Measurements from ENCODE around the gene LRP10.
A peak's percentile ranks its signal among the peaks of the same experiment; 100 is the strongest.

Gene LRP10

GRCh38 chr14:22885975-22886374 is 14.4 kb downstream of the LRP10 start:
- TF ChIP-seq YY1 (IDR thresholded peaks at IDR 0.05; ENCODE audit: low read depth) (no peak), EGR1 (IDR thresholded peaks at IDR 0.05) (no peak), CEBPB (IDR thresholded peaks at IDR 0.05) (no peak), TAF1 (IDR thresholded peaks at IDR 0.05; ENCODE audit: low read depth) (no peak), TEAD4 (IDR thresholded peaks at IDR 0.05) (no peak), RAD21 (IDR thresholded peaks at IDR 0.05; ENCODE audit: low read depth) (no peak), TCF12 (IDR thresholded peaks at IDR 0.05; ENCODE audit: low read depth) (no peak), ZBTB7A (IDR thresholded peaks at IDR 0.05; ENCODE audit: low read depth) (no peak), EP300 (IDR thresholded peaks at IDR 0.05; ENCODE audit: borderline replicate concordance) (no peak), FOXM1 (IDR thresholded peaks at IDR 0.05; ENCODE audit: borderline replicate concordance, low read depth) (no peak), NFIC (IDR thresholded peaks at IDR 0.05) (no peak), USF1 (IDR thresholded peaks at IDR 0.05) (no peak), CREB1 (IDR thresholded peaks at IDR 0.05; ENCODE audit: low read depth) (no peak)
- TF ChIP-seq, protein P1, sequence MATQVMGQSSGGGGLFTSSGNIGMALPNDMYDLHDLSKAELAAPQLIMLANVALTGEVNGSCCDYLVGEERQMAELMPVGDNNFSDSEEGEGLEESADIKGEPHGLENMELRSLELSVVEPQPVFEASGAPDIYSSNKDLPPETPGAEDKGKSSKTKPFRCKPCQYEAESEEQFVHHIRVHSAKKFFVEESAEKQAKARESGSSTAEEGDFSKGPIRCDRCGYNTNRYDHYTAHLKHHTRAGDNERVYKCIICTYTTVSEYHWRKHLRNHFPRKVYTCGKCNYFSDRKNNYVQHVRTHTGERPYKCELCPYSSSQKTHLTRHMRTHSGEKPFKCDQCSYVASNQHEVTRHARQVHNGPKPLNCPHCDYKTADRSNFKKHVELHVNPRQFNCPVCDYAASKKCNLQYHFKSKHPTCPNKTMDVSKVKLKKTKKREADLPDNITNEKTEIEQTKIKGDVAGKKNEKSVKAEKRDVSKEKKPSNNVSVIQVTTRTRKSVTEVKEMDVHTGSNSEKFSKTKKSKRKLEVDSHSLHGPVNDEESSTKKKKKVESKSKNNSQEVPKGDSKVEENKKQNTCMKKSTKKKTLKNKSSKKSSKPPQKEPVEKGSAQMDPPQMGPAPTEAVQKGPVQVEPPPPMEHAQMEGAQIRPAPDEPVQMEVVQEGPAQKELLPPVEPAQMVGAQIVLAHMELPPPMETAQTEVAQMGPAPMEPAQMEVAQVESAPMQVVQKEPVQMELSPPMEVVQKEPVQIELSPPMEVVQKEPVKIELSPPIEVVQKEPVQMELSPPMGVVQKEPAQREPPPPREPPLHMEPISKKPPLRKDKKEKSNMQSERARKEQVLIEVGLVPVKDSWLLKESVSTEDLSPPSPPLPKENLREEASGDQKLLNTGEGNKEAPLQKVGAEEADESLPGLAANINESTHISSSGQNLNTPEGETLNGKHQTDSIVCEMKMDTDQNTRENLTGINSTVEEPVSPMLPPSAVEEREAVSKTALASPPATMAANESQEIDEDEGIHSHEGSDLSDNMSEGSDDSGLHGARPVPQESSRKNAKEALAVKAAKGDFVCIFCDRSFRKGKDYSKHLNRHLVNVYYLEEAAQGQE (IDR thresholded peaks at IDR 0.05; ENCODE audit: low read depth), result no peak
- TF ChIP-seq, protein P2, sequence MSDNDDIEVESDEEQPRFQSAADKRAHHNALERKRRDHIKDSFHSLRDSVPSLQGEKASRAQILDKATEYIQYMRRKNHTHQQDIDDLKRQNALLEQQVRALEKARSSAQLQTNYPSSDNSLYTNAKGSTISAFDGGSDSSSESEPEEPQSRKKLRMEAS (IDR thresholded peaks at IDR 0.05), result no peak

DNA sequence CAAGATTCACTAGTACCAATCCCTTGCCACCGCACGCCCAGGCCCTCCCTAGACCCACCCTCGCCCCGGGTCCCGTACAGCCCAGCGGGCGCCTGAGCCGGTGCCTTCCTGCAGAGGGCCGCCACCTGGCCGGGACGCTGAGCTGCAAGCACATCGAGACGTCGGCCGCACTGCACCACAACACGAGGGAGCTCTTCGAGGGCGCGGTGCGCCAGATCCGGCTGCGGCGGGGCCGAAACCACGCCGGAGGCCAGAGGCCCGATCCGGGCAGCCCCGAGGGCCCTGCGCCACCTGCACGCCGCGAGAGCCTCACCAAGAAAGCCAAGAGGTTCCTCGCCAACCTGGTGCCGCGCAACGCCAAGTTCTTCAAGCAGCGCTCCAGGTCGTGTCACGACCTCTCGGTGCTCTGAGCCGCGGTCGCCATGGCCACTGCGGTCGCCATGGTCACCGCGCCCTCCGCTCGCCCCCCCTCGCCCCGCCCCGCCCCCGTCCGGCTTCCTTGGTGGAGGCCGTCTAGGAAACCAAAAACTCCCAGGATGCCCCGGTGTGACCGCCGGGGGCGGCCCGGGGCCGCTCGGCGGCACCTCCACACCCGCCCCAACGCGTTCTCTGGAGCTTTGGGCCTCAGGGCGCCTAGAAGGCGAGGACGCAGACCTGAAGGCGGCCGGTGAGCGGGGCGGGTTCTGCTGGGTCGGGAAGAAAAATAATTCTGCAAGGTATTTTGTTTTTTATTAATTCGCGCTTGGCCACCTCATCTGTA is 15.1 kb downstream of the LRP10 start:
- TF ChIP-seq ZBTB7A (IDR thresholded peaks at IDR 0.05; ENCODE audit: low read depth) (peak; percentile 54; the same call in 1 of the 2 replicates), TAF1 (IDR thresholded peaks at IDR 0.05; ENCODE audit: low read depth) (peak; percentile 75), TEAD4 (IDR thresholded peaks at IDR 0.05) (no peak; the same call in 1 of the 2 replicates), EGR1 (IDR thresholded peaks at IDR 0.05) (peak; percentile 16; the same call in 1 of the 2 replicates), USF1 (IDR thresholded peaks at IDR 0.05) (0 out of 2 replicates have a peak, but pooled peaks have one; percentile 10), TCF12 (IDR thresholded peaks at IDR 0.05; ENCODE audit: low read depth) (peak; percentile 44), FOXM1 (IDR thresholded peaks at IDR 0.05; ENCODE audit: borderline replicate concordance, low read depth) (0 out of 2 replicates have a peak, but pooled peaks have one; percentile 33)
- TF ChIP-seq, protein P2 (IDR thresholded peaks at IDR 0.05), result peak; percentile 98
- TF ChIP-seq, protein P1 (IDR thresholded peaks at IDR 0.05; ENCODE audit: low read depth), result no peak

- no peak for TF ChIP-seq FOXM1 (IDR thresholded peaks at IDR 0.05; ENCODE audit: borderline replicate concordance, low read depth)
- no peak for TF ChIP-seq TAF1 (IDR thresholded peaks at IDR 0.05; ENCODE audit: low read depth)
- TF ChIP-seq EP300 (IDR thresholded peaks at IDR 0.05; ENCODE audit: borderline replicate concordance), result no peak
- TF ChIP-seq, protein P2 (IDR thresholded peaks at IDR 0.05), result peak; percentile 95
These were observed 15.9 kb downstream of the LRP10 start for GRCh38 chr14:22887260-22887989.

DNA sequence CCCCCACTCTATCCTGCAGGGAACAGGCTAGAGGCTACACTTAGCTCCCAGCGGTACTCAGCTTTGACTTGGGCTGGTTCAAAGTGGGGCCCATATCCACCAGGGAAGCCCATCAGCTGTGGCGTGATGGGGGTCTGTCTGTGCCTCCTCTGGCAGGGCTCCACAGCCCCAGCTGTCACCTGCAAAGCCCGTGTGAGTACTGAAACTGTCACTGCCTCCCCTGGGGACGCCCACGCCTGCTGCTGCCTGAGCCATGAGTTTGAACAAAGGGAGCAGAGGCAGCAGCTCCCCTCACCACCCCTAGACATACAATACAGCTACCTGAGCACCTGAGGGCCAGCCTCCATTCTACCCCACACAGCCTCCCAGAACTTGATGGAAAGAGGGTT is 16.4 kb downstream of the LRP10 start:
- TF ChIP-seq RAD21 (IDR thresholded peaks at IDR 0.05; ENCODE audit: low read depth), result no peak
- no peak for TF ChIP-seq NFIC (IDR thresholded peaks at IDR 0.05)
- no peak for TF ChIP-seq CEBPB (IDR thresholded peaks at IDR 0.05)
- TF ChIP-seq USF1 (IDR thresholded peaks at IDR 0.05), result no peak
- no peak for TF ChIP-seq YY1 (IDR thresholded peaks at IDR 0.05; ENCODE audit: low read depth)
- TF ChIP-seq TAF1 (IDR thresholded peaks at IDR 0.05; ENCODE audit: low read depth), result no peak
- no peak for TF ChIP-seq TCF12 (IDR thresholded peaks at IDR 0.05; ENCODE audit: low read depth)
- no peak for TF ChIP-seq TEAD4 (IDR thresholded peaks at IDR 0.05)
- TF ChIP-seq ZBTB7A (IDR thresholded peaks at IDR 0.05; ENCODE audit: low read depth), result no peak
- TF ChIP-seq EGR1 (IDR thresholded peaks at IDR 0.05), result no peak

DNA sequence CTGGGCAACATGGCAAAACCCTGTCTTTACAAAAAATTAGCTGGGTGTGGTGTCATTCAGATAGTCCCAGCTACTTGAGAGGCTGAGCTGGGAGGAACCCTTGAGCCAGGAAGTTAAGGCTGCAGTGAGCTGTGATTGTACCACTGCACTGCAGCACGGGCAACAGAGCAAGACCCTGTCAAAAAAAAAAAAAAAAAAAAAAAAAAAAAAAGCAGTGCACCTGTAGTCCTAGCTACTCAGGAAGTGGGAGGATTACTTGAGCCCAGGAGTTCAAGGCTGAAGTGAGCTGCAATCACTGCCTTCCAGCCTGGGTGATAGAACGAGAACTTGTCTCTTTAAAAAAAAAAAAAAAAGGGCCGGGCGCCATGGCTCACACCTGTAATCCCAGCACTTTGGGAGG is 17.1 kb downstream of the LRP10 start:
- no peak for TF ChIP-seq TAF1 (IDR thresholded peaks at IDR 0.05; ENCODE audit: low read depth)
- TF ChIP-seq TEAD4 (IDR thresholded peaks at IDR 0.05), result no peak
- no peak for TF ChIP-seq CEBPB (IDR thresholded peaks at IDR 0.05)
- TF ChIP-seq NFIC (IDR thresholded peaks at IDR 0.05), result no peak
- no peak for TF ChIP-seq TCF12 (IDR thresholded peaks at IDR 0.05; ENCODE audit: low read depth)
